Measurements from ENCODE around the gene ZFP36L2. TPM values are rescaled to one million over a fixed set of nuclear protein-coding genes. Genes with fewer than 3 reads are reported as not detected.

Gene ZFP36L2
- total and polyA plus RNA-seq, 9 of the 15 experiments (the other 6 are each of a cell fraction or from before 2014, with no cell fraction given) = 4.1 to 60.6 (median 20.3) TPM

- TF ChIP-seq MTA1 (IDR thresholded peaks at IDR 0.05; ENCODE audit: borderline replicate concordance) (peak; percentile 52; the same call in 1 of the 2 replicates), TFAP4 (CRISPR knock-in tag; IDR thresholded peaks at IDR 0.05; ENCODE audit: borderline replicate concordance) (peak; percentile 68; the same call in 1 of the 2 replicates), PCBP1 (IDR thresholded peaks at IDR 0.05; ENCODE audit: low read depth, low read length, poor library complexity, severe bottlenecking) (no peak), DPF2 (IDR thresholded peaks at IDR 0.05) (peak; percentile 93), ZNF778 (CRISPR knock-in tag; IDR thresholded peaks at IDR 0.05) (no peak), ZHX1 (conservative IDR thresholded peaks at IDR 0.05; ENCODE audit: low read length) (no peak), STAT5B (CRISPR knock-in tag; IDR thresholded peaks at IDR 0.05) (no peak), CHCHD3 (CRISPR knock-in tag; IDR thresholded peaks at IDR 0.05) (no peak), SOX6 (IDR thresholded peaks at IDR 0.05) (peak; percentile 79), ZBTB2 (IDR thresholded peaks at IDR 0.05) (peak; percentile 78; the same call in 1 of the 2 replicates), GATA2 (CRISPR knock-in tag; IDR thresholded peaks at IDR 0.05) (peak; percentile 85), HDGF (IDR thresholded peaks at IDR 0.05) (no peak), CBFB (CRISPR knock-in tag; IDR thresholded peaks at IDR 0.05) (no peak), XRCC3 (IDR thresholded peaks at IDR 0.05) (no peak), SUPT5H (IDR thresholded peaks at IDR 0.05) (no peak), ZNF75A (CRISPR knock-in tag; IDR thresholded peaks at IDR 0.05) (0 out of 2 replicates have a peak, but pooled peaks have one; percentile 52), ZNF41 (CRISPR knock-in tag; conservative IDR thresholded peaks at IDR 0.05) (0 out of 2 replicates have a peak, but pooled peaks have one; percentile 1), CHD4 (IDR thresholded peaks at IDR 0.05; ENCODE audit: insufficient read depth, insufficient replicate concordance, low read depth, low read length, poor library complexity, severe bottlenecking) (no peak), NFE2L1 (tag; IDR thresholded peaks at IDR 0.05; ENCODE audit: borderline replicate concordance, low read depth) (no peak), ZKSCAN3 (CRISPR knock-in tag; IDR thresholded peaks at IDR 0.05) (no peak; the same call in 1 of the 2 replicates), PPARD (CRISPR knock-in tag; IDR thresholded peaks at IDR 0.05) (no peak), ZNF551 (CRISPR knock-in tag; IDR thresholded peaks at IDR 0.05) (no peak), SETDB1 (IDR thresholded peaks at IDR 0.05; ENCODE audit: low read length) (no peak), BRF2 (IDR thresholded peaks at IDR 0.05; ENCODE audit: borderline replicate concordance, insufficient read depth, insufficient read length) (no peak)
Measured at GRCh38 chr2:43190311-43191052, 35.9 kb downstream of the ZFP36L2 start (continued).

Data from K562 (cell line).